IMR-90 (cell line): ENCODE data around the gene HCN2. TPM values are rescaled to one million over a fixed set of nuclear protein-coding genes. Genes with fewer than 3 reads are reported as not detected.

ENCODE experiments used
- ATAC-seq: fragments of 200-7000 bp; cut with Tn5 transposase; 2 replicates; pipeline ENCODE4 v1.9.1; 2020; ENCODE audit warnings: low read depth, mild to moderate bottlenecking, moderate library complexity
- BruUV-seq: library from RNA; stranded (reverse); fragments of 400-500 nt; replicated peaks from 2 replicates; lab custom pipeline; 2021; lab: Mats Ljungman, UMichigan
- CTCF ChIA-PET: fragments of 300-600 bp; formaldehyde crosslinking; extraction: SDS; loops from one replicate; lab custom pipeline; 2021; ENCODE audit warnings: antibody characterized with exemption; lab: Yijun Ruan, JAX
- POLR2A ChIA-PET: fragments of 300-600 bp; sonication (Branson Sonifier 250); formaldehyde crosslinking; loops from one replicate; lab custom pipeline; 2022; ENCODE audit warnings: antibody characterized with exemption; ENCODE audit not compliant: unreplicated experiment; lab: Charles Lee
- DNase-seq: peaks from one replicate; pipeline ENCODE4 v3.0.0; 2013
- H2AFZ ChIP-seq: replicated peaks from 2 replicates; pipeline ENCODE3; 2013; ENCODE audit warnings: low read length, mild to moderate bottlenecking; ENCODE audit not compliant: poor library complexity
- H2AK5ac ChIP-seq: 2 replicates; pipeline ENCODE4 v1.6.1; 2013; ENCODE audit warnings: low read depth, low read length, inconsistent platforms
- H2AK9ac ChIP-seq: replicated peaks from 2 replicates; pipeline ENCODE3; 2013; ENCODE audit warnings: mild to moderate bottlenecking, low read depth, low read length, moderate library complexity; ENCODE audit not compliant: poor library complexity
- H2BK120ac ChIP-seq: 2 replicates; pipeline ENCODE4 v1.6.1; 2013; ENCODE audit warnings: low read depth, low read length, inconsistent platforms
- H2BK15ac ChIP-seq: 3 replicates; pipeline ENCODE4 v1.6.1; 2013; ENCODE audit warnings: low read depth, low read length, inconsistent platforms
- H2BK20ac ChIP-seq: 2 replicates; pipeline ENCODE4 v1.6.1; 2013; ENCODE audit warnings: low read depth, mild to moderate bottlenecking, inconsistent platforms, low read length, moderate library complexity
- H2BK5ac ChIP-seq: 2 replicates; pipeline ENCODE4 v1.6.1; 2013; ENCODE audit warnings: mild to moderate bottlenecking, low read depth, low read length, inconsistent platforms; ENCODE audit not compliant: poor library complexity, severe bottlenecking
- H3K14ac ChIP-seq: replicated peaks from 2 replicates; pipeline ENCODE4 v1.6.1; 2013; ENCODE audit warnings: low read depth, low read length, inconsistent platforms
- H3K18ac ChIP-seq: 2 replicates; pipeline ENCODE4 v1.6.1; 2013; ENCODE audit warnings: low read depth, low read length, control low read depth
- H3K23ac ChIP-seq: 2 replicates; pipeline ENCODE4 v1.6.1; 2013; ENCODE audit warnings: low read depth, low read length, inconsistent platforms
- H3K27ac ChIP-seq: 2 replicates; pipeline ENCODE4 v1.5.1; 2013; ENCODE audit warnings: mild to moderate bottlenecking, control low read depth, low read length; ENCODE audit not compliant: insufficient read depth
- H3K27me3 ChIP-seq: 2 replicates; pipeline ENCODE4 v1.6.1; 2013; ENCODE audit warnings: low read length; ENCODE audit not compliant: control insufficient read depth, insufficient read depth
- H3K36me3 ChIP-seq: 2 replicates; pipeline ENCODE4 v1.6.1; 2013; ENCODE audit warnings: low read length, mixed read lengths; ENCODE audit not compliant: control insufficient read depth, insufficient read depth
- H3K4ac ChIP-seq: 2 replicates; pipeline ENCODE4 v1.6.1; 2013; ENCODE audit warnings: low read depth, low read length, inconsistent platforms
- H3K4me1 ChIP-seq: 2 replicates; pipeline ENCODE4 v1.6.1; 2013; ENCODE audit warnings: low read length, mixed read lengths; ENCODE audit not compliant: control insufficient read depth, insufficient read depth
- H3K4me2 ChIP-seq: 2 replicates; pipeline ENCODE4 v1.6.1; 2013; ENCODE audit warnings: low read depth, mild to moderate bottlenecking, control low read depth, low read length, moderate library complexity
- H3K4me3 ChIP-seq: 2 replicates; pipeline ENCODE4 v1.5.1; 2013; ENCODE audit warnings: low read depth, mild to moderate bottlenecking, control low read depth, low read length, moderate library complexity; ENCODE audit not compliant: insufficient read depth
- H3K56ac ChIP-seq: 2 replicates; pipeline ENCODE4 v1.6.1; 2013; ENCODE audit warnings: low read length, inconsistent platforms; ENCODE audit not compliant: insufficient read depth; ENCODE audit errors: extremely low read depth
- H3K79me1 ChIP-seq, 2 experiments: 2 replicates each; pipeline ENCODE4 v1.6.1; 2013; ENCODE audit warnings: low read length in 2 of 2, inconsistent platforms in 1 of 2, low read depth in 1 of 2
- H3K9ac ChIP-seq: 2 replicates; pipeline ENCODE4 v1.6.1; 2013; ENCODE audit warnings: low read depth, low read length, control low read depth
- H3K9me1 ChIP-seq: 2 replicates; pipeline ENCODE4 v1.6.1; 2013; ENCODE audit warnings: low read length, inconsistent platforms; ENCODE audit not compliant: insufficient read depth
- H3K9me3 ChIP-seq: 2 replicates; pipeline ENCODE4 v1.6.1; 2013; ENCODE audit warnings: low read length; ENCODE audit not compliant: control insufficient read depth, insufficient read depth
- H4K20me1 ChIP-seq: 2 replicates; pipeline ENCODE4 v1.6.1; 2013; ENCODE audit warnings: low read length, inconsistent platforms; ENCODE audit not compliant: insufficient read depth
- H4K5ac ChIP-seq: 2 replicates; pipeline ENCODE4 v1.6.1; 2013; ENCODE audit warnings: mild to moderate bottlenecking, low read depth, low read length, control low read depth
- H4K8ac ChIP-seq, 2 experiments: 2 replicates each; pipeline ENCODE4 v1.6.1; 2013; ENCODE audit warnings: low read depth in 2 of 2, low read length in 2 of 2, control low read depth in 1 of 2, inconsistent platforms in 1 of 2
- H4K91ac ChIP-seq: 2 replicates; pipeline ENCODE4 v1.6.1; 2013; ENCODE audit warnings: low read depth, low read length, inconsistent platforms; ENCODE audit not compliant: insufficient read depth
- CEBPB ChIP-seq: IDR thresholded peaks from 2 replicates; pipeline ENCODE4 v1.6.1; 2012; ENCODE audit warnings: low read depth, low read length, improper control_type of control experiment
- CHD1 ChIP-seq: IDR thresholded peaks from 2 replicates; pipeline ENCODE4 v1.6.1; 2012; ENCODE audit warnings: low read depth, low read length, improper control_type of control experiment
- CTCF ChIP-seq: conservative IDR thresholded peaks from 2 replicates; pipeline ENCODE4 v1.5.1; 2012; ENCODE audit warnings: mild to moderate bottlenecking, low read depth, low read length, improper control_type of control experiment
- ELK1 ChIP-seq: fragments of 150-350 bp; IDR thresholded peaks from 2 replicates; pipeline ENCODE4 v1.6.1; 2016; ENCODE audit warnings: low read depth, mild to moderate bottlenecking, low read length, moderate library complexity, borderline replicate concordance
- FOS ChIP-seq: fragments of 150-350 bp; IDR thresholded peaks from 2 replicates; pipeline ENCODE4 v1.6.1; 2016; ENCODE audit warnings: low read depth, low read length
- MAFK ChIP-seq: IDR thresholded peaks from 2 replicates; pipeline ENCODE4 v1.6.1; 2012; ENCODE audit warnings: low read depth, low read length, improper control_type of control experiment
- MAZ ChIP-seq: IDR thresholded peaks from 2 replicates; pipeline ENCODE4 v1.6.1; 2012; ENCODE audit warnings: low read depth, mild to moderate bottlenecking, low read length, improper control_type of control experiment, moderate library complexity, borderline replicate concordance
- MXI1 ChIP-seq: IDR thresholded peaks from 2 replicates; pipeline ENCODE4 v1.6.1; 2012; ENCODE audit warnings: low read depth, mild to moderate bottlenecking, low read length, moderate library complexity, borderline replicate concordance
- NFE2L2 ChIP-seq: fragments of 150-350 bp; IDR thresholded peaks from 2 replicates; pipeline ENCODE4 v1.6.1; 2016; ENCODE audit warnings: low read depth, mild to moderate bottlenecking, low read length
- RAD21 ChIP-seq: IDR thresholded peaks from 2 replicates; pipeline ENCODE4 v1.6.1; 2012; ENCODE audit warnings: low read length, improper control_type of control experiment
- RCOR1 ChIP-seq: IDR thresholded peaks from 2 replicates; pipeline ENCODE4 v1.6.1; 2012; ENCODE audit warnings: mild to moderate bottlenecking, low read length, improper control_type of control experiment; ENCODE audit not compliant: insufficient replicate concordance
- SMC3 ChIP-seq: fragments of 150-350 bp; IDR thresholded peaks from 2 replicates; pipeline ENCODE4 v1.6.1; 2016; ENCODE audit warnings: low read depth, mild to moderate bottlenecking, antibody characterized with exemption, low read length, moderate library complexity
- USF2 ChIP-seq: fragments of 150-350 bp; IDR thresholded peaks from 2 replicates; pipeline ENCODE4 v1.6.1; 2017; ENCODE audit warnings: mild to moderate bottlenecking, antibody characterized with exemption, low read length, low read depth
- WGBS, 2 experiments: methylation state at CpG; one replicate each; pipeline versions ENCODE4 v1.1.5 to v1.1.7; 2013; ENCODE audit warnings: missing lambda C conversion rate in 2 of 2; ENCODE audit not compliant: insufficient read length in 1 of 2; ENCODE audit errors: extremely low coverage in 2 of 2; 5-methylcytosine and 5-hydroxymethylcytosine counted together
- dilution Hi-C: fragments of 300-500 bp; cut with HindIII; formaldehyde crosslinking; loops from one replicate; pipeline ENCODE4 v1.14.3; 2018; ENCODE audit warnings: low sequenced_read_pairs; ENCODE audit not compliant: unreplicated experiment
- in situ Hi-C: fragments of 300-500 bp; cut with MboI; formaldehyde crosslinking; loops from 3 replicates; pipeline ENCODE4 v1.14.3; 2019; ENCODE audit warnings: low sequenced_read_pairs, inconsistent platforms, mixed read lengths
- intact Hi-C: fragments of 100-400 bp; cut with micrococcal nuclease; formaldehyde crosslinking; loops from 2 replicates; pipeline ENCODE4 v1.10.0; 2022
- polyA plus RNA-seq, 3 experiments: library from polyadenylated mRNA; depleted of rRNA; stranded (reverse); fragments of >200 nt; gene quantifications; 2 replicates each; pipeline ENCODE4 v1.2.3, GENCODE V29; 2012; ENCODE audit warnings: low replicate concordance in 1 of 3
- total RNA-seq: library from RNA; depleted of rRNA; stranded (reverse); fragments of >200 nt; gene quantifications from 2 replicates; pipeline ENCODE4 v1.2.3, GENCODE V29; 2012

Gene HCN2
- total and polyA plus RNA-seq, 2 of the 4 experiments (the other 2 are of a cell fraction) = 0.72 to 2.6 TPM

GRCh38 chr19:541699-542098 is 48.0 kb upstream of the HCN2 start:
- Histone ChIP-seq H2BK5ac (no peak overlapping the region), H2BK120ac (no peak overlapping the region), H2BK20ac (no peak overlapping the region), H3K9me1 (peaks cover 8% of the 10 kb centered on the region), H2AK5ac (no peak overlapping the region), H3K9me3 (no peaks in the 10 kb centered on the region), H4K5ac (no peak overlapping the region), H3K23ac (no peak overlapping the region), H3K4me2 (no peak overlapping the region), H3K4me3 (no peak overlapping the region), H3K18ac (no peak overlapping the region), H4K8ac (no peak overlapping the region), H4K91ac (no peak overlapping the region), H2BK15ac (no peak overlapping the region), H4K20me1 (peaks cover 17% of the 10 kb centered on the region), H3K56ac (no peak overlapping the region), H2AK9ac (no peak overlapping the region), H3K79me1 (peaks cover 7 to 12% of the 10 kb centered on the region in 2 experiments; a peak in 2 of 4 replicates), H3K14ac (no peak overlapping the region), H3K36me3 (peaks cover 44% of the 10 kb centered on the region), H2AFZ (no peak overlapping the region), H3K4me1 (no peaks in the 10 kb centered on the region), H3K27ac (no peak overlapping the region), H3K9ac (no peak overlapping the region), H3K27me3 (no peaks in the 10 kb centered on the region), H3K4ac (no peak overlapping the region)
- intact Hi-C loops (no loop called here), in situ Hi-C loops (no loop called here), dilution Hi-C loops (no loop called here)
- ATAC-seq (no peak), DNase-seq (no peak)
- no peak for TF ChIP-seq FOS
- TF ChIP-seq NFE2L2 = no peak
- TF ChIP-seq ELK1 = no peak
- TF ChIP-seq MAZ = no peak
- TF ChIP-seq RAD21 = no peak
- no peak for TF ChIP-seq USF2
- no peak for TF ChIP-seq RCOR1
- TF ChIP-seq CTCF = no peak
- TF ChIP-seq CEBPB = no peak
- TF ChIP-seq CHD1 = no peak
- TF ChIP-seq MAFK = no peak
- TF ChIP-seq SMC3 = no peak
- no peak for TF ChIP-seq MXI1
- 90% methylated on average over 12 of the region's 26 CpGs; no CpG with 5 or more reads in 1 of the 2 experiments for WGBS, 2 experiments
- ChIA-PET CTCF (no interaction called here), POLR2A (no interaction called here)
- no TSS peak for BruUV-seq
